MG63 (cell line): Measurements from ENCODE around the gene PRKN. TPM values are rescaled to one million over a fixed set of nuclear protein-coding genes. Genes with fewer than 3 reads are reported as not detected.
"Not testable (repeated sequence)": the region's sequence is repeated elsewhere in the genome, so short reads cannot be mapped to it uniquely, and the experiment has no call there.

ENCODE experiments used
- DNase-seq: peaks from one replicate; pipeline ENCODE4 v3.0.0-alpha.2; 2020
- H3K27me3 ChIP-seq: fragments of 250-450 bp; sonication (Bioruptor Pico); 2 replicates; pipeline ENCODE4 v1.5.1; 2020; ENCODE audit warnings: mild to moderate bottlenecking, moderate library complexity
- H3K36me3 ChIP-seq: fragments of 250-450 bp; sonication (Bioruptor Pico); 2 replicates; pipeline ENCODE4 v1.5.1; 2020; ENCODE audit warnings: mild to moderate bottlenecking, moderate library complexity
- H3K4me3 ChIP-seq: fragments of 250-450 bp; sonication (Bioruptor Pico); 2 replicates; pipeline ENCODE4 v1.5.1; 2020; ENCODE audit warnings: mild to moderate bottlenecking, moderate library complexity
- H3K9me3 ChIP-seq: fragments of 250-450 bp; sonication (Bioruptor Pico); 2 replicates; pipeline ENCODE4 v1.5.1; 2020; ENCODE audit warnings: mild to moderate bottlenecking, moderate library complexity
- total RNA-seq: library from RNA; depleted of rRNA; stranded (reverse); fragments of >200 nt; shearing (Covaris generic); gene quantifications from 2 replicates; pipeline ENCODE4 v1.2.3, GENCODE V29; 2014; ENCODE audit warnings: low replicate concordance

PRKN gene
- total RNA-seq, 1 experiment from 2014 or later, result not detected

- H3K4me3 ChIP-seq, result no peak overlapping the region
- H3K9me3 ChIP-seq, result no peaks in the 10 kb centered on the region
- H3K27me3 ChIP-seq, result no peaks in the 10 kb centered on the region
- H3K36me3 ChIP-seq, result no peaks in the 10 kb centered on the region
- DNase-seq, result no peak
Observed at GRCh38 chr6:162546905-162547304, 180.7 kb downstream of the PRKN start.

GRCh38 chr6:162543221-162543620 lies 184.3 kb downstream of the PRKN start:
- H3K9me3 ChIP-seq, result no peaks in the 10 kb centered on the region; the same call in 1 of the 2 replicates
- H3K27me3 ChIP-seq, result no peaks in the 10 kb centered on the region
- no peaks in the 10 kb centered on the region for H3K36me3 ChIP-seq
- DNase-seq, result no peak
- no peak overlapping the region for H3K4me3 ChIP-seq

GRCh38 chr6:162541019-162541601 lies 186.5 kb downstream of the PRKN start:
- no peaks in the 10 kb centered on the region for H3K27me3 ChIP-seq
- DNase-seq, result no peak
- H3K36me3 ChIP-seq, result no peaks in the 10 kb centered on the region
- no peak overlapping the region for H3K4me3 ChIP-seq
- H3K9me3 ChIP-seq, result no peaks in the 10 kb centered on the region; the same call in 1 of the 2 replicates

GRCh38 chr6:162539321-162539720 lies 188.2 kb downstream of the PRKN start:
- H3K27me3 ChIP-seq, result no peaks in the 10 kb centered on the region
- H3K4me3 ChIP-seq, result no peak overlapping the region
- no peak for DNase-seq
- no peaks in the 10 kb centered on the region for H3K36me3 ChIP-seq
- H3K9me3 ChIP-seq, result no peaks in the 10 kb centered on the region; the same call in 1 of the 2 replicates

- H3K9me3 ChIP-seq, result no peaks in the 10 kb centered on the region; the same call in 1 of the 2 replicates
- H3K4me3 ChIP-seq, result no peak overlapping the region
- H3K36me3 ChIP-seq, result no peaks in the 10 kb centered on the region
- no peak for DNase-seq
- H3K27me3 ChIP-seq, result no peaks in the 10 kb centered on the region
Observed at GRCh38 chr6:162538643-162539064, 188.9 kb downstream of the PRKN start.

- Histone ChIP-seq H3K27me3 (no peaks in the 10 kb centered on the region), H3K4me3 (no peak overlapping the region), H3K36me3 (no peaks in the 10 kb centered on the region), H3K9me3 (no peaks in the 10 kb centered on the region)
- DNase-seq, result no peak
Observed at GRCh38 chr6:162533009-162533400, 194.6 kb downstream of the PRKN start.

GRCh38 chr6:162532283-162533008 lies 195.1 kb downstream of the PRKN start:
- DNase-seq, result no peak
- Histone ChIP-seq H3K27me3 (no peaks in the 10 kb centered on the region), H3K9me3 (no peaks in the 10 kb centered on the region)

GRCh38 chr6:162531391-162531790 lies 196.2 kb downstream of the PRKN start:
- H3K27me3 ChIP-seq, H3K9me3 ChIP-seq, DNase-seq, H3K36me3 ChIP-seq, H3K4me3 ChIP-seq: not testable (repeated sequence)

More at GRCh38 chr6:162532283-162533008, 195.1 kb downstream of the PRKN start:
- Histone ChIP-seq H3K36me3 (no peaks in the 10 kb centered on the region), H3K4me3 (no peak overlapping the region)

- Histone ChIP-seq H3K9me3 (no peaks in the 10 kb centered on the region), H3K36me3 (no peaks in the 10 kb centered on the region), H3K4me3 (no peak overlapping the region), H3K27me3 (no peaks in the 10 kb centered on the region)
- no peak for DNase-seq
Observed at GRCh38 chr6:162528538-162528937, 199.0 kb downstream of the PRKN start.

- Histone ChIP-seq H3K9me3 (no peaks in the 10 kb centered on the region), H3K36me3 (no peaks in the 10 kb centered on the region), H3K27me3 (no peaks in the 10 kb centered on the region), H3K4me3 (no peak overlapping the region)
- no peak for DNase-seq
Observed at GRCh38 chr6:162526960-162527359, 200.6 kb downstream of the PRKN start.

- Histone ChIP-seq H3K4me3 (no peak overlapping the region), H3K9me3 (no peaks in the 10 kb centered on the region), H3K36me3 (no peaks in the 10 kb centered on the region), H3K27me3 (no peaks in the 10 kb centered on the region)
- DNase-seq, result no peak
Observed at GRCh38 chr6:162525181-162525580, 202.4 kb downstream of the PRKN start.

- Histone ChIP-seq H3K4me3 (no peak overlapping the region), H3K9me3 (no peaks in the 10 kb centered on the region), H3K36me3 (no peaks in the 10 kb centered on the region), H3K27me3 (no peaks in the 10 kb centered on the region)
- DNase-seq, result no peak
Observed at GRCh38 chr6:162512744-162513143, 214.8 kb downstream of the PRKN start.

GRCh38 chr6:162497389-162497788 lies 230.2 kb downstream of the PRKN start:
- Histone ChIP-seq H3K27me3 (no peaks in the 10 kb centered on the region), H3K9me3 (no peaks in the 10 kb centered on the region), H3K4me3 (no peak overlapping the region), H3K36me3 (no peaks in the 10 kb centered on the region)
- DNase-seq, result no peak

GRCh38 chr6:162493917-162494316 lies 233.6 kb downstream of the PRKN start:
- Histone ChIP-seq H3K36me3 (no peaks in the 10 kb centered on the region), H3K27me3 (no peaks in the 10 kb centered on the region), H3K4me3 (no peak overlapping the region), H3K9me3 (no peaks in the 10 kb centered on the region)
- DNase-seq, result no peak

GRCh38 chr6:162491637-162492036 lies 235.9 kb downstream of the PRKN start:
- DNase-seq, result no peak
- Histone ChIP-seq H3K9me3 (no peaks in the 10 kb centered on the region), H3K27me3 (no peaks in the 10 kb centered on the region), H3K36me3 (no peaks in the 10 kb centered on the region), H3K4me3 (no peak overlapping the region)

GRCh38 chr6:162489101-162489976 lies 238.2 kb downstream of the PRKN start:
- DNase-seq, result no peak
- no peak overlapping the region for H3K4me3 ChIP-seq

GRCh38 chr6:162488444-162488843 lies 239.1 kb downstream of the PRKN start:
- DNase-seq, result no peak
- no peaks in the 10 kb centered on the region for H3K36me3 ChIP-seq
- no peaks in the 10 kb centered on the region for H3K27me3 ChIP-seq
- H3K9me3 ChIP-seq, result no peaks in the 10 kb centered on the region
- no peak overlapping the region for H3K4me3 ChIP-seq

More at GRCh38 chr6:162489101-162489976, 238.2 kb downstream of the PRKN start:
- no peaks in the 10 kb centered on the region for H3K9me3 ChIP-seq
- H3K27me3 ChIP-seq, result no peaks in the 10 kb centered on the region
- no peaks in the 10 kb centered on the region for H3K36me3 ChIP-seq
